Astrocyte of the spinal cord (primary cell): ENCODE measurements around the gene CCDC74B.
A peak's percentile ranks its signal among the peaks of the same experiment; 100 is the strongest.
"Not testable (repeated sequence)": the region's sequence is repeated elsewhere in the genome, so short reads cannot be mapped to it uniquely, and the experiment has no call there.

ENCODE experiments used
- DNase-seq: peaks from one replicate; pipeline ENCODE4 v3.0.0; 2011; ENCODE audit warnings: low read depth, low spot score
- H3K4me3 ChIP-seq: 2 replicates; pipeline ENCODE4 v1.5.1; 2011; ENCODE audit warnings: low read depth, mild to moderate bottlenecking, low read length, moderate library complexity
- in situ Hi-C: cut with HindIII; loops from 2 replicates; pipeline ENCODE4 v1.10.0; 2017; ENCODE audit warnings: low sequenced_read_pairs
- TF ChIP-seq, protein P1 (sequence below): IDR thresholded peaks from 2 replicates; pipeline ENCODE4 v1.5.1; 2012; ENCODE audit warnings: low read depth, mild to moderate bottlenecking, low read length, inconsistent platforms

CCDC74B gene

DNA sequence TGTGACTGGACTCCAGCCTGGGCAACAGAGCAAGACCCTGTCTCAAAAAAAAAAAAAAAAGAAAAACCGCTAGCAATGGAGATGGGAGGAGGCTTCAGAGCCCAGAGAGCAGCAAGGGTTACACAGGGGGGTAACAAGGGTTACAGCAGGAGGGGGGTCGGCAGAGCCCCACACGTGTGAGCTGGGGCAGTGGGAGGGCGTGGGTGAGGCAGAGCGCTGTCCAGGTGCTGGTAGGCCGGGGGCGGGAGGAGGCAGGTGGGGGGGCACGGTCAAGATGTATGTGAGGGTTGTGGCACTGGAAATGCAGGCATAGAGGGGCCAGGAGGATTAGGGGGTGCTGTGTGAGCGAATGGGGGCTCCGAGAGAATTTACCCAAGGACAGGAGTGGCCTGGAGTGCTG is 40.5 kb upstream of the CCDC74B start:
- no peak overlapping the region for H3K4me3 ChIP-seq
- in situ Hi-C loops, result no loop called here
- DNase-seq, result no peak
- TF ChIP-seq, protein P1, sequence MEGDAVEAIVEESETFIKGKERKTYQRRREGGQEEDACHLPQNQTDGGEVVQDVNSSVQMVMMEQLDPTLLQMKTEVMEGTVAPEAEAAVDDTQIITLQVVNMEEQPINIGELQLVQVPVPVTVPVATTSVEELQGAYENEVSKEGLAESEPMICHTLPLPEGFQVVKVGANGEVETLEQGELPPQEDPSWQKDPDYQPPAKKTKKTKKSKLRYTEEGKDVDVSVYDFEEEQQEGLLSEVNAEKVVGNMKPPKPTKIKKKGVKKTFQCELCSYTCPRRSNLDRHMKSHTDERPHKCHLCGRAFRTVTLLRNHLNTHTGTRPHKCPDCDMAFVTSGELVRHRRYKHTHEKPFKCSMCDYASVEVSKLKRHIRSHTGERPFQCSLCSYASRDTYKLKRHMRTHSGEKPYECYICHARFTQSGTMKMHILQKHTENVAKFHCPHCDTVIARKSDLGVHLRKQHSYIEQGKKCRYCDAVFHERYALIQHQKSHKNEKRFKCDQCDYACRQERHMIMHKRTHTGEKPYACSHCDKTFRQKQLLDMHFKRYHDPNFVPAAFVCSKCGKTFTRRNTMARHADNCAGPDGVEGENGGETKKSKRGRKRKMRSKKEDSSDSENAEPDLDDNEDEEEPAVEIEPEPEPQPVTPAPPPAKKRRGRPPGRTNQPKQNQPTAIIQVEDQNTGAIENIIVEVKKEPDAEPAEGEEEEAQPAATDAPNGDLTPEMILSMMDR, result no peak

DNA sequence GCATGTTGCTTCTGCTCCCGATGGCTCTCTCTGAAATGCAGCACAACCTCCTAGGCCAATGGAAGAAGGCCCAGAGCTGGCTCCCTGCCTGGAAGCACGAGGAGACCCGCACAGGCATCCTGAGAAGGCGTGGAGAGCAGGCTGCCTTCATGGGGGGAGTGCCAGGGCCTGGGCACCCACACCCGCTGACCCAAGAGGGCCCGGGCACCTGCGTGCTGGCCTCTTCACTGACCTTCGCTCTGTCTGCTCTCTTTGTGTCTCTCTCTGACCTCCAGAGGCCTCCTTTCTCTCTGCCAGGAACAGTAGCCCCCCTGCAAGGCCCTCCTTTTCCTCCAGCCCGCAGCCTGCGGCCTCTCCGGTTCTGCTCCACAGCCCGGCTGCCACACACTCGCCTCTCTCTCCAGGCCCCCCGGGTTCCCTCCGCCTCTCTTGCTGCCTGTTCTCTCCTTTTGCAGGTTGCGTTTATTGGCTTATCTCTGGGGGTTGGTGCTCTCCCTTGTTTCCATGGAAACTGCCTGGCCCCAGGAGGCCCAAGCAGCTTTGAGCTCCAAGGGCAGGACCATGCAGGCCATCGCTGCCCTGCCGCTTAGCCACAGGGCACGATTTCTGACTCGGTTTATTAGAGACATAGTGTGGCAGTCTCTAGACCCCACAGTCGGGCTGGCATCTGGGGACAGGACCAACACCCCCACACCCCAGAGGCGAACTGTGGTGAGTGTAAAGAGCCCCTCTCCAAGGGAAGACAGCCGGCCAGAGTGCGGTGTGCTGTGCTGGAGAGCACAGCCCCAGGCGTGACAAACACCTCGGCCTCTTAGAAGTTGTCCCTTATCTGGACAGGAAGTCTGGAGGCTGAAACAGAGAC is 38.8 kb upstream of the CCDC74B start:
- peak overlapping the region; percentile 55 for H3K4me3 ChIP-seq
- DNase-seq, result peak; percentile 39
- in situ Hi-C loops, result no loop called here
- TF ChIP-seq, protein P1, result no peak

DNA sequence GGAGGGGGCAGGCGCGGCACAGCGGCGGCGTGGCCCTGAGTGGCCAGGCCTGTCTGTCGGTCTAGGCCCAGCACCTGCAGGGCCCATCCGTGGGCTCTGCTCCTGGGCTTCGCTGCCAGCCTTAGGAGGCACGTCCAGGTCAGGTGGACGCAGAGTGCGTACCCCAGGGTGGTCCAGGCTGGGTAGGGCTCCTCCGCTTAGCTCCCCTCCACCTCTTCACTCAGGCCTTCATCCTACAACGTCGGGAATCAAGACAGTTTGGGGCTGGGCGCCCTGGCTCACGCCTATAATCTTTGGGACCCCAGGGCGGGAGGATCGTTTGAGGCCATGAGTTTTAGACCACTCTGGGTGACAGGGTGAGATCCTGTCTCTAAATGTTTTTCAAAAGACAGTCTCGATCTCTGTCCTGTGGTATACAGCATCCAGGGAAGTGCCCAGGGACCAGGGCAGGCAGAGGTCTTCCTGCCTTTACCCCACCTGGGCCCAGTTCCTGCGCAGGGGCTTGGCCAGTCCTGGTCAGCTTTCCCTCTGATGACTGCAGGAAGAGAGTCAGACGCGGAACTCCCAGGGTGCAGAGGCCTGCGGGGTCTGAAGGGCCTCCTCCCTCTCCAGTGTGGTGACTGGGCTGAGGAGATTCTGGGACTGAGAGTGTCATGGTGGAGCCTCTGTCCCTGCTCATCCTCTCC is 38.1 kb upstream of the CCDC74B start:
- in situ Hi-C loops, result not testable (repeated sequence)
- peak overlapping the region; percentile 55 for H3K4me3 ChIP-seq
- peak; percentile 3 for DNase-seq

DNA sequence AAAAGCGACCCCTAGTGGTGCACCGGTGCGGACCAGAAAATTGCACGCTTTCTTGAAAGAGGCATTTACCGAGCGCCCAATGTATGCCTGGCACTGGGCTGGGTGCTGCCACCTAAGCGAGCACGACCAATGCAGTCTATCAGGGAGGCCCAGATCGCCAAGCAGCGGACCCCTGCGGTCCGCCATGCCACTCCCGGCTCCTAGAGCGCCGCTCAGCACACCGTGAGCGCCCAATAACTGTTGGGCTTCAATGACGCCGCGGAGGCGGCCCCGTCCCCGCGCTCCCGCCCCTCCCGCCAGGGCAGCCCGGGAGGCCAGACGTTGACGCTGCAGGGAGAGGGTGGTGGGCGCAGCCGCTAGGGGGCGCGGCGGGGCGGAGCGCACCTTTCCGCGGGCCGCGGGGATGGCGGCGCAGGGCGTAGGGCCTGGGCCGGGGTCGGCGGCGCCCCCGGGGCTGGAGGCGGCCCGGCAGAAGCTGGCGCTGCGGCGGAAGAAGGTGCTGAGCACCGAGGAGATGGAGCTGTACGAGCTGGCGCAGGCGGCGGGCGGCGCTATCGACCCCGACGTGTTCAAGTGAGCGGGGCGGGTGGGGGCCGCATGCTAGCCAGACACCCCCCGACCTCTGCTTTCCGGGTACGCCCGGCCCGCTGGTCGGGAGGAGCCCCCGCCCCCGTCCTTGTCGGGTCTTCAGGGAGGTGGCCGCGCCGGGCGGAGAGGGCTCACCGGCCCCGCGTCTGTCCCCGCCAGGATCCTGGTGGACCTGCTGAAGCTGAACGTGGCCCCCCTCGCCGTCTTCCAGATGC is 37.2 kb upstream of the CCDC74B start, which contains the start of gene MZT2B:
Gene MZT2B, plus strand, starts transcription at position 383 of the 803 bp plus-strand sequence. Its CDS starts 21 bp downstream, at position 404.
- peak within 1 kb of the TSS; percentile 95 for H3K4me3 ChIP-seq
- TF ChIP-seq, protein P1, result peak; percentile 59
- peak; percentile 85 for DNase-seq
- in situ Hi-C loops, result not testable (repeated sequence)

DNA sequence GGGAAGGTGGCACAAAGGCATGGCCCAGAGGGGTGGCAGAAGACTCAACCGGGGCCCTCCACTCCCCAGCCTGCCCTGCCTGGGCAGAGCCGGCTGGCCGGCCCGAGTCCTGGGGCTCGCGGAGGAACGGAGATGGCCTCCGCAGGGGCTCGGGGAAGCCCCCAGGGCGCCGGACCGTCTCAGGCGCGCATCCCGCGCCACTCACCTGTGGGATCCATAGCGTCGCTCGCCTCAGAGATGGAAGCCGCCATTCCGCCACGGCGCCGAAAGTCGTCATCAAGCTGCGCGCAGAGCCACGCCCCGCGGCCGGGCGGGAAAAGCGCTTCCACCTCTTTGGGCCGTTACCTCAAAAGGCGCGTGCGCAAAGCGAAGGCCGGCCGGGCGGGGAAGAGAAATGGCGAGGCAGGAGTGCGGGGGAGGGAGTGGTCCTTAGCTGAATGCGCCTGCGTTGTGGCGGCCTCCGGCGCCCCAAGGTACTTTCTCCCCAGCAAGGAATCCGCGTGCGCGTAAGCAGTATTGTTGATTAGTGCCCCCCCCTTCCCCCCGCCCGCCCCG is 36.5 kb upstream of the CCDC74B start, which contains the start of gene SMPD4:
Gene SMPD4, minus strand, starts transcription at position 278 of the 555 bp plus-strand sequence. CDS start 5,010 bp downstream, outside the sequence.
- peak; percentile 97 for DNase-seq
- in situ Hi-C loops, result no loop called here
- H3K4me3 ChIP-seq, result peak within 1 kb of the TSS; percentile 95
- TF ChIP-seq, protein P1, result no peak

DNA sequence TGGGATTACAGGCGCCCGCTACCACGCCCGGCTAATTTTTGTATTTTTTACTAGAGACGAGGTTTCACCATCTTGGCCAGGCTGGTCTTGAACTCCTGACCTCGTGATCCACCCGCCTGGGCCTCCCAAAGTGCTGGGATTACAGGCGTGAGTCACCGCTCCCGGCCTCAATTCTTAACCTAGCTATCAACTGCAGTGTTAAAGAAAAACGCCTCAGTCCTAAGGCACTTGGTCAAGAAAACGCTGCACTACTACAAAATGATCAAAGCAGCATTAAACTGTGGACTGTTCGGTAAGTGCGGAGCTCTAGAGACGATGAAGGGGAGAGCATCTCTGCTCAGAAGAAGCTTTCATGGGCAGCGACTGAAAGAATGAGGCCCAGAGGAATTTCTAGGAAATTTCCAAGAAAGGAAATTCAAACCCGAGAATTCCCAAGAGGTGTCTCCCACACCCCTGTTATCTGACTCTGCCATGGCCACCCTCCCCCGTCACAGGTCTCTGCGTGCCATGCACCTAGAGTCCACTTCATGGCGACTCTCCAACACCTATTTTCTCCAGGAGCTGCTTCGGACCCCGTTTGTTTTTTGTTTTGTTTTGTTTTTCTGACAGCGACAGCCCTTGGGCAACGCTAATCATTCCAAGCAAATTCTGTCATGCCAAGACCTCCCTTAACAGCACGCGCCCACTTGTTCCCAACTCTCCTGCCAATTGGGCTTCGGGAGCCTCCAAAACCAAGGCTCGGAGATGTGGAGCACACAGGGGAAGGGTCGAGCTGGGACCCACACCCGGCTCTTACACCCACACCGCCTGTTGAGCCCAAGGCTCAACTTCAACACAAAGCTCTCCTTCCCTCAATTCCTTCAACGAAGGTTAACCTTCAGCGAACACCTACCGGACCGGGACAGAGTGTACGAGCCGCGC is 35.8 kb upstream of the CCDC74B start:
- DNase-seq, in situ Hi-C loops: not testable (repeated sequence)
- H3K4me3 ChIP-seq, result peak overlapping the region; percentile 95

DNA sequence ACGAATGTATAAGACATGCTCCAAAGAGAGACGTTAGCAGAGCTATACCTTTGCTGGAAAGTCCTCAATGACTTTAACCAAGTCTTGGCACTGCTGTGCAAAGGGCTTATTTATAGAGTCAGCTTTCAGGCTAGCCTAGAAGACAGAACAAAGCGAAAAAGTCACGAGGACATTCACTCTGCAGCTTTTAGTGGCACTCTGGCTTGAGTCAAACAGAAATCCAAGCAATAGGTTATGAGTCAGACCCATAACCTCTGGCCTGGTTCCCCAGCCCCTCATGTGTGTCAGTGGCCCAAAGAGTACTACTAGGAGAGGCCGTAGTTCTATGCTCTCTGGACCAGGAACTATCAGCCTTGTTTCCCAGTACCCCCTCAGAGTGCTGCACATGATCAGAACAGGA is 30.0 kb upstream of the CCDC74B start:
- H3K4me3 ChIP-seq, DNase-seq, in situ Hi-C loops: not testable (repeated sequence)
